ENCODE data around the gene CRMP1.

DNA sequence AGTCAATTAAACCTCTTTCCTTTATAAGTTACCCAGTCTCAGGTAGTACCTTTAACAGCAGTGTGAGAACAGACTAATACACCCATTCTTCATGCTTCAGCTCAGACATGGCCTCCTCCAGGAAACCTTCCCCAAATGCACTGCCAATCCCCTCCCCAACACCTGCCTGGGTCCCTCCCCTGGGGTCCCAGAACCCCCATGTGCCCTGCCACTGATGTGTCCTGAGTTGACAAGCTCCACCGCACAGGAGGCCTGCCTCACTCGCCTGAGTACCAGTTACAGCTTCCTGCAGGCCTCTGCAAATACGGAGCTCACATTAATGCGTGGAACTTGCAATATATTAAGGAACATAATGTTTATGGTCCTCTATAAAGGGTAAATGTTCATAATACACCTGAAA lies 34.9 kb upstream of the CRMP1 start:
- no peak for TF ChIP-seq POLR2A (IDR thresholded peaks at IDR 0.05)
- TF ChIP-seq, protein P1, sequence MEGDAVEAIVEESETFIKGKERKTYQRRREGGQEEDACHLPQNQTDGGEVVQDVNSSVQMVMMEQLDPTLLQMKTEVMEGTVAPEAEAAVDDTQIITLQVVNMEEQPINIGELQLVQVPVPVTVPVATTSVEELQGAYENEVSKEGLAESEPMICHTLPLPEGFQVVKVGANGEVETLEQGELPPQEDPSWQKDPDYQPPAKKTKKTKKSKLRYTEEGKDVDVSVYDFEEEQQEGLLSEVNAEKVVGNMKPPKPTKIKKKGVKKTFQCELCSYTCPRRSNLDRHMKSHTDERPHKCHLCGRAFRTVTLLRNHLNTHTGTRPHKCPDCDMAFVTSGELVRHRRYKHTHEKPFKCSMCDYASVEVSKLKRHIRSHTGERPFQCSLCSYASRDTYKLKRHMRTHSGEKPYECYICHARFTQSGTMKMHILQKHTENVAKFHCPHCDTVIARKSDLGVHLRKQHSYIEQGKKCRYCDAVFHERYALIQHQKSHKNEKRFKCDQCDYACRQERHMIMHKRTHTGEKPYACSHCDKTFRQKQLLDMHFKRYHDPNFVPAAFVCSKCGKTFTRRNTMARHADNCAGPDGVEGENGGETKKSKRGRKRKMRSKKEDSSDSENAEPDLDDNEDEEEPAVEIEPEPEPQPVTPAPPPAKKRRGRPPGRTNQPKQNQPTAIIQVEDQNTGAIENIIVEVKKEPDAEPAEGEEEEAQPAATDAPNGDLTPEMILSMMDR (IDR thresholded peaks at IDR 0.05): no peak
- TF ChIP-seq EP300 (IDR thresholded peaks at IDR 0.05): no peak
